Esophagus squamous epithelium (tissue), 5 donors: Measurements from ENCODE around the gene WFDC2. TPM values are rescaled to one million over a fixed set of nuclear protein-coding genes. Genes with fewer than 3 reads are reported as not detected.
A peak's percentile ranks its signal among the peaks of the same experiment; 100 is the strongest.

Experiments
- DNase-seq: peaks from one replicate; lab custom pipeline; 2025; lab: John Stamatoyannopoulos, UW
- H3K27ac ChIP-seq, 4 donors: fragments of 200-600 bp; sonication (generic); one replicate each; pipeline ENCODE4 v1.5.1; 2016 to 2019; ENCODE audit warnings: mild to moderate bottlenecking in 1 of 4
- H3K27me3 ChIP-seq, 4 donors: fragments of 200-600 bp; sonication (generic); 1 replicate in 3 of 4; 2 replicates in 1 of 4; pipeline versions ENCODE4 v1.5.1 to v1.6.0; 2017 to 2021; ENCODE audit warnings: antibody characterized with exemption in 1 of 4
- H3K36me3 ChIP-seq, 3 donors: fragments of 200-600 bp; sonication (generic); one replicate each; pipeline ENCODE4 v1.5.1; 2016 to 2019
- H3K4me1 ChIP-seq, 3 donors: fragments of 200-600 bp; sonication (generic); one replicate each; pipeline ENCODE4 v1.5.1; 2017 to 2019
- H3K4me3 ChIP-seq, 4 donors: fragments of 200-600 bp; sonication (generic); 1 replicate in 3 of 4; 2 replicates in 1 of 4; pipeline ENCODE4 v1.5.1; 2016 to 2019; ENCODE audit warnings: mild to moderate bottlenecking in 2 of 4, moderate library complexity in 1 of 4
- H3K9me3 ChIP-seq, 3 donors: fragments of 200-600 bp; sonication (generic); one replicate each; pipeline ENCODE4 v1.5.1; 2016 to 2019
- POLR2A ChIP-seq, 4 donors: fragments of 450-650 bp; IDR thresholded peaks; one replicate each; pipeline ENCODE4 v1.6.1; 2017; ENCODE audit warnings: antibody characterized with exemption in 4 of 4, mild to moderate bottlenecking in 4 of 4, moderate library complexity in 3 of 4
- WGBS, 2 donors: methylation state at CpG; one replicate each; pipeline ENCODE4 v1.1.5; 2018; 5-methylcytosine and 5-hydroxymethylcytosine counted together
- intact Hi-C: fragments of 100-400 bp; cut with DNase I; formaldehyde crosslinking; loops from one replicate; pipeline ENCODE4 v1.15.0; 2022
- total RNA-seq, 4 donors: library from RNA; depleted of rRNA; stranded (reverse); fragments of >200 nt; gene quantifications; one replicate each; pipeline ENCODE4 v1.1.0, GENCODE V29; 2016
- TF ChIP-seq, protein P1 (sequence below), 6 experiments: fragments of 450-650 bp in 4 of 6; fragments of 200-600 bp in 2 of 6; sonication (generic) in 2 of 6; IDR thresholded peaks; one replicate each; pipeline ENCODE4 v1.5.1; 2016 to 2019; ENCODE audit warnings: antibody characterized with exemption in 6 of 6, mild to moderate bottlenecking in 4 of 6, moderate library complexity in 4 of 6
- donor health status: DM: yes; HTN: yes; CAD: no.

The WFDC2 gene
- total RNA-seq, 4 donors from 2014 or later = 0.99 to 37.7 TPM; not detected in 2

DNA sequence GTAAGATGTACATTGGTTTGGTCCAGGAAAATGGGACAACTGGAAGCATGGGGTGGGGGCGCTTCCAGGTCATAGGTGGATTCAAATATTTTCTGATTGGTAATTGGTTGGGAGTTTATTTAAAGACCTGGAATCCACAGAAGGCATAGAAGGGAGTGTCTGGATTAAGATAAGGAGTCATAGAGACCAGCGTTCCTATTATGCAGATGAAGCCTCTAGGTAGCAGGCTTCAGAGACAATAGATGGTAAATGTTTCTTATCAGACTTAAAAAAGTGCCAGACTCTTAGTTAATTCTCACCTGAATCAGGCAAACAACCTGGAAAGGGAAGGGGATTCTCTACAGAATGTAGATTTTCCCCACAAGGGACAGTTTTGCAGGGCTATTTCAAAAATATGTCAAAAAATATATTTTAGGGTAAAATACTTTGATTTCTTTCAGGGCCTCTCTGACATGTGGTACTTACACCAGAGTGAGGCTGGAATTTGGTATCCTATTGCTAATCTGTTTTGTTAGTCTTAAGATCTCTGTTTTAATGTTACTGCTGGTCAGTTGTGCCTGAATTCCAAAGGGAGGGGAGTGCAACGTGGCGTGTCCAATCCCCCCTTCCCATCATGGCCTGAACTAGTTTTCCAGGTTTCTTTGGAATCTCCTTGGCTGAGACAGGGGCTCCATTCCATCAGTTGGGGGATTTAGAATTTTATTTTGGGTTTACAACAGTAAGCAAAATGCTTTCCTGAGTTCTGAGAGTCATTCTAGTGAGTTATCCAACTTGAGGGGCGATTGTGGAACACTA is 28.5 kb upstream of the WFDC2 start:
- H3K4me3 ChIP-seq = no peak overlapping the region
- no peak for TF ChIP-seq POLR2A (IDR thresholded peaks at IDR 0.05)
- TF ChIP-seq, protein P1, sequence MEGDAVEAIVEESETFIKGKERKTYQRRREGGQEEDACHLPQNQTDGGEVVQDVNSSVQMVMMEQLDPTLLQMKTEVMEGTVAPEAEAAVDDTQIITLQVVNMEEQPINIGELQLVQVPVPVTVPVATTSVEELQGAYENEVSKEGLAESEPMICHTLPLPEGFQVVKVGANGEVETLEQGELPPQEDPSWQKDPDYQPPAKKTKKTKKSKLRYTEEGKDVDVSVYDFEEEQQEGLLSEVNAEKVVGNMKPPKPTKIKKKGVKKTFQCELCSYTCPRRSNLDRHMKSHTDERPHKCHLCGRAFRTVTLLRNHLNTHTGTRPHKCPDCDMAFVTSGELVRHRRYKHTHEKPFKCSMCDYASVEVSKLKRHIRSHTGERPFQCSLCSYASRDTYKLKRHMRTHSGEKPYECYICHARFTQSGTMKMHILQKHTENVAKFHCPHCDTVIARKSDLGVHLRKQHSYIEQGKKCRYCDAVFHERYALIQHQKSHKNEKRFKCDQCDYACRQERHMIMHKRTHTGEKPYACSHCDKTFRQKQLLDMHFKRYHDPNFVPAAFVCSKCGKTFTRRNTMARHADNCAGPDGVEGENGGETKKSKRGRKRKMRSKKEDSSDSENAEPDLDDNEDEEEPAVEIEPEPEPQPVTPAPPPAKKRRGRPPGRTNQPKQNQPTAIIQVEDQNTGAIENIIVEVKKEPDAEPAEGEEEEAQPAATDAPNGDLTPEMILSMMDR (IDR thresholded peaks at IDR 0.05) = no peak
- no peaks in the 10 kb centered on the region for H3K9me3 ChIP-seq
- H3K36me3 ChIP-seq = no peaks in the 10 kb centered on the region
- intact Hi-C loops = no loop called here
- peaks cover 0 to 12% (median 3%) of the 10 kb centered on the region in 3 donors for H3K4me1 ChIP-seq
- 55 to 77% methylated on average over 5 of the region's 5 CpGs for WGBS, 2 donors
- H3K27me3 ChIP-seq = peaks cover 0 to 5% (median 0%) of the 10 kb centered on the region in 4 donors
- DNase-seq = no peak
- H3K27ac ChIP-seq = no peak overlapping the region

- intact Hi-C loops = no loop called here
- no peaks in the 10 kb centered on the region for H3K9me3 ChIP-seq
- H3K4me3 ChIP-seq = no peak overlapping the region
- WGBS, 2 donors = 80 to 87% methylated on average over 1 of the region's 1 CpG
- TF ChIP-seq, protein P1 (IDR thresholded peaks at IDR 0.05) = no peak
- TF ChIP-seq POLR2A (IDR thresholded peaks at IDR 0.05) = no peak
- peaks cover 0 to 5% (median 0%) of the 10 kb centered on the region in 4 donors for H3K27me3 ChIP-seq
- no peak overlapping the region for H3K27ac ChIP-seq
- no peak for DNase-seq
- H3K4me1 ChIP-seq = peaks cover 0 to 5% (median 0%) of the 10 kb centered on the region in 3 donors
- no peaks in the 10 kb centered on the region for H3K36me3 ChIP-seq
These were observed 27.8 kb upstream of the WFDC2 start for GRCh38 chr20:45441746-45442145.

GRCh38 chr20:45444050-45444449 is 25.5 kb upstream of the WFDC2 start:
- Histone ChIP-seq H3K36me3 (no peaks in the 10 kb centered on the region), H3K9me3 (no peaks in the 10 kb centered on the region), H3K27ac (no peak overlapping the region), H3K4me3 (no peak overlapping the region), H3K27me3 (peaks cover 0 to 5% (median 0%) of the 10 kb centered on the region in 4 donors), H3K4me1 (no peaks in the 10 kb centered on the region)
- TF ChIP-seq, protein P1 (IDR thresholded peaks at IDR 0.05) = no peak
- TF ChIP-seq POLR2A (IDR thresholded peaks at IDR 0.05) = no peak
- intact Hi-C loops = no loop called here
- DNase-seq = no peak

GRCh38 chr20:45445805-45446562 is 23.6 kb upstream of the WFDC2 start:
- TF ChIP-seq POLR2A (IDR thresholded peaks at IDR 0.05) = no peak
- TF ChIP-seq, protein P1 (IDR thresholded peaks at IDR 0.05) = peak; percentile 15 to 61 (median 36)
- Histone ChIP-seq H3K36me3 (no peaks in the 10 kb centered on the region), H3K27me3 (peaks cover 0 to 5% (median 0%) of the 10 kb centered on the region in 4 donors), H3K4me3 (peak overlapping the region in 2 of 4 donors; percentile 1 to 18), H3K27ac (no peak overlapping the region), H3K4me1 (no peaks in the 10 kb centered on the region), H3K9me3 (no peaks in the 10 kb centered on the region)
- no peak for DNase-seq
- 60 to 65% methylated on average over 7 of the region's 7 CpGs for WGBS, 2 donors
- intact Hi-C loops = no loop called here

DNA sequence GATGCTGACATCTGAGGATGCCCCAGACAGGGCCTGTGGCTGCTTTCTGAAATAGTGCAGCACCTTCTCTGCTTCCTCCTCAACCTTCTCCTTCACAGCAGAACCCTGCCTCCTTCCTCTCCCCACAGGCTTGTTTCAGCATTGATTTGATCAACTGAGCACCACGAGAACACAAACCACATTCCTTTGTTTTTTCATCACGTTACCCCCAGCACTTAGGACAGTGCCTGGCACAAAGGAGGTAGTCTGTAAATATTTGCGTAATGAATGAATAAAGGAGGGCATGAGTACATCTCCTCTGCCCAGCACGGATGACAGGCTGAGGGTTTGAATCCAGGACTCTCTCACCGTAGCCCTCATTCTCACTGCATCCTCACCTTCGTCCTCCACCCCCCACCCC is 21.3 kb upstream of the WFDC2 start:
- no peak for DNase-seq
- Histone ChIP-seq H3K36me3 (no peaks in the 10 kb centered on the region), H3K27ac (peak overlapping the region; percentile 29 to 78 (median 57)), H3K4me3 (no peak overlapping the region), H3K27me3 (peaks cover 0 to 5% (median 0%) of the 10 kb centered on the region in 4 donors), H3K9me3 (no peaks in the 10 kb centered on the region), H3K4me1 (no peaks in the 10 kb centered on the region)
- intact Hi-C loops = no loop called here
- TF ChIP-seq, protein P1 (IDR thresholded peaks at IDR 0.05) = no peak
- no peak for TF ChIP-seq POLR2A (IDR thresholded peaks at IDR 0.05)
- 40 to 53% methylated on average over 6 of the region's 6 CpGs for WGBS, 2 donors
